ENCODE data around the gene CPNE4.

- TF ChIP-seq CTCF (IDR thresholded peaks at IDR 0.05) (no peak), POLR2A (IDR thresholded peaks at IDR 0.05; ENCODE audit: low read depth) (no peak)
These were observed 18.5 kb downstream of the CPNE4 start for GRCh38 chr3:132016061-132017041.
